ENCODE data around the gene ADAP1.

Gene ADAP1

DNA sequence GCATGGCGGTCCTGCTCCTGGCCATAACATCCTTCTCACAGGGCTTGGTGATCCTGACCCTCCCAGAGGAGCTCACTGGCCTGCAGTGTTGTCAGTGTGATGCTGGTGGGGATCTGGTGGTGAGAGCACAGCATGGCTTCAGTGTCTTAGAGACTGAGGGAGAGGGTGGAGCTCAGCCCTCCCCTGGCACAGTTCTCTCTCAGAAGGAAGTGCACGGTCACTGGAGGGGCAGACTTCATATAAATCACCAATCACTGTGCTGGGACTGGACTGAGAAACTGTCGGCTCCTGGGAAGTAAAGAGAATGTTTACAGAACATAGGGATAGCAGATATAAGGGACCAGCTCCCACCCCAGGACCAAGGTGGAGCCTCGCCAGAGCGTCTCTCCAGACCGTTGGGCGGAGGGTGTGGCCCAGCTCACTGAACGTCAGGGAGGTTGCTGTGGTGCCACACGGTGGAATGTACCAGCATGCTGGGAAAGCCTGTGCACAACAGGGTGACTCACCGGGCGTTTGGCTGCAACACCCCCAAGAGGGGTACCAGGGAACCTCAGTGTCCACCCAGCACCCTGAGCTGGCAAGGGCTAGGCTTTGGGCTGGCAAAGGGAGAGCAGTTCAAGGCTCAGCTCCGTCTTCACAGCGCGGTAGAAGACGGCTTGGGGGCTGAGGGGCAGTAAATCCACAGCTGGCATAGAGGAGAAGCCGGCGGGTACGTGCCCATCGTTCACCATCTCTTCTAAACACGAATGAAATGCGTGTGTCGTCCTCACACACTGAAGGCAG is 86.9 kb downstream of the ADAP1 start:
- H3K9ac ChIP-seq (ENCODE audit: insufficient read length, low read depth) = no peak overlapping the region
- H3K27me3 ChIP-seq (ENCODE audit: insufficient read depth, insufficient read length) = no peaks in the 10 kb centered on the region
- peaks cover 2% of the 10 kb centered on the region for H3K4me1 ChIP-seq (ENCODE audit: insufficient read depth, insufficient read length)
- no peak overlapping the region for H3K4me3 ChIP-seq (ENCODE audit: insufficient read length, low read depth)
- H3K36me3 ChIP-seq (ENCODE audit: insufficient read depth, insufficient read length, low read length) = peaks cover 78% of the 10 kb centered on the region
- TF ChIP-seq ZNF274 (IDR thresholded peaks at IDR 0.05; ENCODE audit: low read depth, low read length) (no peak), SUZ12 (IDR thresholded peaks at IDR 0.05; ENCODE audit: extremely low read depth, insufficient read depth, insufficient read length) (no peak), YY1 (IDR thresholded peaks at IDR 0.05; ENCODE audit: insufficient read depth, insufficient read length) (no peak)
- no peak for DNase-seq (ENCODE audit: low read depth, low spot score)
- no peaks in the 10 kb centered on the region for H3K9me3 ChIP-seq (ENCODE audit: insufficient read depth, low read length)

DNA sequence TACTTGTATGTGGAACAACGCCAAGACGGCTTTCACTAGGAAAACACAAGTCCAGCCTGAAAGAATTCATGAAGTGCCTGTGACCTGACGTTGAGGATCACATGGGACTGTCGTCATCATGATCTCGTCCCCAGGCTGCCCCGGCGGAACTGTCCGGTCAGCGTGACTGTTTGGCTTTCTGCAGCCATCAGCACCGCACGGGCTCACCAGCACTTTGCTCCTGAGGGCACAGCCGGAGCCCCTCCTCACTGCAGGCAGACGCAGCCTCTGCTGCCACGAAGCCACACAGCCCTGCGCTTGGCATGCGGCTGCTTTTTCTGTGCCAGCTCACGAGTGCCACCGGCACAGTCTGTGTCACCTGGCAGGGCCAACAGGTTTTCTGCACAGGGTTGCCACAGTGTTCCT is 87.5 kb downstream of the ADAP1 start:
- H3K4me1 ChIP-seq (ENCODE audit: insufficient read depth, insufficient read length) = peaks cover 2% of the 10 kb centered on the region
- peaks cover 78% of the 10 kb centered on the region for H3K36me3 ChIP-seq (ENCODE audit: insufficient read depth, insufficient read length, low read length)
- TF ChIP-seq YY1 (IDR thresholded peaks at IDR 0.05; ENCODE audit: insufficient read depth, insufficient read length) (no peak), SUZ12 (IDR thresholded peaks at IDR 0.05; ENCODE audit: extremely low read depth, insufficient read depth, insufficient read length) (no peak), ZNF274 (IDR thresholded peaks at IDR 0.05; ENCODE audit: low read depth, low read length) (no peak)
- no peaks in the 10 kb centered on the region for H3K9me3 ChIP-seq (ENCODE audit: insufficient read depth, low read length)
- H3K4me3 ChIP-seq (ENCODE audit: insufficient read length, low read depth) = no peak overlapping the region
- H3K27me3 ChIP-seq (ENCODE audit: insufficient read depth, insufficient read length) = no peaks in the 10 kb centered on the region
- DNase-seq (ENCODE audit: low read depth, low spot score) = no peak
- no peak overlapping the region for H3K9ac ChIP-seq (ENCODE audit: insufficient read length, low read depth)

DNA sequence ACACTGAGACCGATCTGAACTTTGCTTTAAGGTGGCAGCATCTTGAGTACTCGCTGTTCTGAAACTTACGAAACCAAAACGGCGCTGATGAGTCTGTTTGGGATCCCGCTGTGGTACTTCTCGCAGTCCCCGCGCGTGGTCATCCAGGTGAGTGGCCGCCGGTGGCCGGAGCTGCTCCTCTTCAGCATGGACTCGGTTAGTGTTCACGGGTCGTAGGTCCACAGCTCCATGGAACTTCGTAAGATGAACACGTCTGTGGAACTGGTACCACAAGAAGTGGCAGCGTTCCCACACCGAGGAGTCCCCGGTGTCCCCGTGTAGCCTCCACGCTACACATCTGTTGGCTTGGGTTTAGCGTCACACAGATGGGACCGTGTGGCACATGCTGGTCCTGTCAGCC is 88.6 kb downstream of the ADAP1 start:
- H3K4me3 ChIP-seq (ENCODE audit: insufficient read length, low read depth) = no peak overlapping the region
- H3K9ac ChIP-seq (ENCODE audit: insufficient read length, low read depth) = no peak overlapping the region
- H3K27me3 ChIP-seq (ENCODE audit: insufficient read depth, insufficient read length) = no peaks in the 10 kb centered on the region
- TF ChIP-seq ZNF274 (IDR thresholded peaks at IDR 0.05; ENCODE audit: low read depth, low read length) (no peak), YY1 (IDR thresholded peaks at IDR 0.05; ENCODE audit: insufficient read depth, insufficient read length) (no peak), SUZ12 (IDR thresholded peaks at IDR 0.05; ENCODE audit: extremely low read depth, insufficient read depth, insufficient read length) (no peak)
- no peak for DNase-seq (ENCODE audit: low read depth, low spot score)
- H3K4me1 ChIP-seq (ENCODE audit: insufficient read depth, insufficient read length) = peaks cover 2% of the 10 kb centered on the region
- H3K9me3 ChIP-seq (ENCODE audit: insufficient read depth, low read length) = no peaks in the 10 kb centered on the region
- peaks cover 83% of the 10 kb centered on the region for H3K36me3 ChIP-seq (ENCODE audit: insufficient read depth, insufficient read length, low read length)

DNA sequence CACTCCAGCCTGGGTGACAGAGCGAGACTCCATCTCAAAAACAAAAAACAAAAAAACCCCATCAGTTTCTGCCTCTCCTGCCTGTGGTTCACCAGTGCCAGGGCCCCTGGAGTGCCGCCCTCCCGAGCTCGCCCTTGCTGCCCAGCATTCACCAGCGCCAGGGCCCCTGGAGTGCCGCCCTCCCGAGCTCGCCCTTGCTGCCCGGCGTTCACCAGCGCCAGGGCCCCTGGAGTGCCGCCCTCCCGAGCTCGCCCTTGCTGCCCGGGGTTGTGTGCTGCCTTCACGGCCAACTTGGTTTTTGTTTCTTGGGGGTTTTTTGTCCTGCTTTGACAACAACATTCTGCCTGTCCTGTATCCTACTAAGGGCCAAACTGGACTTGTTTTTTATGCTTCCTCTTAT is 91.4 kb downstream of the ADAP1 start:
- Histone ChIP-seq H3K27me3 (ENCODE audit: insufficient read depth, insufficient read length) (no peaks in the 10 kb centered on the region), H3K36me3 (ENCODE audit: insufficient read depth, insufficient read length, low read length) (peaks cover 91% of the 10 kb centered on the region), H3K4me1 (ENCODE audit: insufficient read depth, insufficient read length) (peaks cover 2% of the 10 kb centered on the region), H3K4me3 (ENCODE audit: insufficient read length, low read depth) (no peak overlapping the region), H3K9me3 (ENCODE audit: insufficient read depth, low read length) (no peaks in the 10 kb centered on the region), H3K9ac (ENCODE audit: insufficient read length, low read depth) (no peak overlapping the region)
- TF ChIP-seq SUZ12 (IDR thresholded peaks at IDR 0.05; ENCODE audit: extremely low read depth, insufficient read depth, insufficient read length) = no peak
- TF ChIP-seq YY1 (IDR thresholded peaks at IDR 0.05; ENCODE audit: insufficient read depth, insufficient read length) = no peak
- no peak for TF ChIP-seq ZNF274 (IDR thresholded peaks at IDR 0.05; ENCODE audit: low read depth, low read length)
- no peak for DNase-seq (ENCODE audit: low read depth, low spot score)

DNA sequence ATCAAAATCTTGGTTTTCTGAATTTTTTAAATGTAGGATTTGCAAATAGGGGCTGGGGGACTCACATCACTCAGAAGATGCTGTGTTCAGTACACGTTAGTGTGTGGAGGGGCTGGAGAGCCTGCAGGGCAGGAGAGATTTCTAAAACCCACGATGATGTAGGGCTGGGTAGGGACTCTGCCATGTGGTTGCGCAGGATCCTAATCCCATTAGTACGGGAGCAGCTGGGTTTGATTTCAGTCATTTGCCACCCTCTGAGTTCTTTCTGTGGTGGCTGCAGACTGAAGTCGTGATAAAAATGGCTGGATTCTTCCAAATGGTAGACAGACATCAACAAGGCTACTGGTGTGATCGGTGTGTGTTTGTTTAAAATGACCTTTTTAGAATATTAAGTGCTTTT is 92.3 kb downstream of the ADAP1 start:
- H3K36me3 ChIP-seq (ENCODE audit: insufficient read depth, insufficient read length, low read length) = peaks cover 91% of the 10 kb centered on the region
- H3K4me3 ChIP-seq (ENCODE audit: insufficient read length, low read depth) = no peak overlapping the region
- no peak for DNase-seq (ENCODE audit: low read depth, low spot score)
- TF ChIP-seq ZNF274 (IDR thresholded peaks at IDR 0.05; ENCODE audit: low read depth, low read length) (no peak), SUZ12 (IDR thresholded peaks at IDR 0.05; ENCODE audit: extremely low read depth, insufficient read depth, insufficient read length) (no peak), YY1 (IDR thresholded peaks at IDR 0.05; ENCODE audit: insufficient read depth, insufficient read length) (no peak)
- H3K27me3 ChIP-seq (ENCODE audit: insufficient read depth, insufficient read length) = no peaks in the 10 kb centered on the region
- H3K9me3 ChIP-seq (ENCODE audit: insufficient read depth, low read length) = no peaks in the 10 kb centered on the region
- no peaks in the 10 kb centered on the region for H3K4me1 ChIP-seq (ENCODE audit: insufficient read depth, insufficient read length)
- no peak overlapping the region for H3K9ac ChIP-seq (ENCODE audit: insufficient read length, low read depth)

DNA sequence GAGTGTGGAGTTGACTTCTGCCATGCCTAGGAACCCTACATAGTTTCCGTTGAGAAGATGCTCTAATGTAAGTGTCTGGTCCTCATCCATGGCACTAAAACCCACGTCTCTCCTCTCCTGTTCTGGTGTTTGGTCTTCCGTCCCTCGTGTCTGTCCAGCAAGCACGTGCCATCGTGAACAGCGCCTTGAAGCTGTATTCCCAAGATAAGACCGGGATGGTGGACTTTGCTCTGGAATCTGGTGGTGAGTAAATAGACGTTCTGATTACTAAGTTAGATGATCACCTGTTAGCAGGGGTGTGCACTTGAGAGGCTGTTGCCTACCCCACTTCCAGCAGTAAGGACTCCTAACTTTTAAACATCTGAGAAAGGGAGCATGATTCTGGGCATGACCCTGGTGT is 93.3 kb downstream of the ADAP1 start:
- H3K4me3 ChIP-seq (ENCODE audit: insufficient read length, low read depth) = no peak overlapping the region
- H3K27me3 ChIP-seq (ENCODE audit: insufficient read depth, insufficient read length) = no peaks in the 10 kb centered on the region
- no peak for DNase-seq (ENCODE audit: low read depth, low spot score)
- H3K36me3 ChIP-seq (ENCODE audit: insufficient read depth, insufficient read length, low read length) = peaks cover 94% of the 10 kb centered on the region
- H3K4me1 ChIP-seq (ENCODE audit: insufficient read depth, insufficient read length) = no peaks in the 10 kb centered on the region
- no peak for TF ChIP-seq ZNF274 (IDR thresholded peaks at IDR 0.05; ENCODE audit: low read depth, low read length)
- no peak for TF ChIP-seq YY1 (IDR thresholded peaks at IDR 0.05; ENCODE audit: insufficient read depth, insufficient read length)
- no peak for TF ChIP-seq SUZ12 (IDR thresholded peaks at IDR 0.05; ENCODE audit: extremely low read depth, insufficient read depth, insufficient read length)
- H3K9me3 ChIP-seq (ENCODE audit: insufficient read depth, low read length) = no peaks in the 10 kb centered on the region
- H3K9ac ChIP-seq (ENCODE audit: insufficient read length, low read depth) = no peak overlapping the region

DNA sequence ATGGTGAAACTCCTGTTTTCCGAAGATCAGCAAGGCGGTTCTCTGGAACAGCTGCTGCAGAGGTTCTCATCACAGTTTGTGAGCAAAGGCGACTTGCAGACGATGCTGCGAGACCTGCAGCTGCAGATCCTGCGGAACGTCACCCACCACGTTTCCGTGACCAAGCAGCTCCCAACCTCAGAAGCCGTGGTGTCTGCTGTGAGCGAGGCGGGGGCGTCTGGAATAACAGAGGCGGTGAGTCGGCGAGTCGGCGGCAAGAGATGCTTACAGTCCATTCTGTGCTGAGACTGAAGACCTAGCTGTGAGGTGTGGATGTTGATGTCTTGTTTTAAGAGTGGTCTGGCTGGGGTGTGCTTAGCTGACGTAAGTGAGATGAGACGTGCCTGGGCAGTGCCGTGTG is 94.3 kb downstream of the ADAP1 start:
- TF ChIP-seq SUZ12 (IDR thresholded peaks at IDR 0.05; ENCODE audit: extremely low read depth, insufficient read depth, insufficient read length) = no peak
- no peak for TF ChIP-seq ZNF274 (IDR thresholded peaks at IDR 0.05; ENCODE audit: low read depth, low read length)
- TF ChIP-seq YY1 (IDR thresholded peaks at IDR 0.05; ENCODE audit: insufficient read depth, insufficient read length) = no peak
- Histone ChIP-seq H3K9ac (ENCODE audit: insufficient read length, low read depth) (no peak overlapping the region), H3K4me3 (ENCODE audit: insufficient read length, low read depth) (no peak overlapping the region), H3K4me1 (ENCODE audit: insufficient read depth, insufficient read length) (no peaks in the 10 kb centered on the region), H3K36me3 (ENCODE audit: insufficient read depth, insufficient read length, low read length) (peaks cover 94% of the 10 kb centered on the region), H3K27me3 (ENCODE audit: insufficient read depth, insufficient read length) (no peaks in the 10 kb centered on the region), H3K9me3 (ENCODE audit: insufficient read depth, low read length) (no peaks in the 10 kb centered on the region)
- no peak for DNase-seq (ENCODE audit: low read depth, low spot score)

Measured in NT2/D1 (cell line).